ENCODE measurements around the gene POU2F2.
A peak's percentile ranks its signal among the peaks of the same experiment; 100 is the strongest.

DNA sequence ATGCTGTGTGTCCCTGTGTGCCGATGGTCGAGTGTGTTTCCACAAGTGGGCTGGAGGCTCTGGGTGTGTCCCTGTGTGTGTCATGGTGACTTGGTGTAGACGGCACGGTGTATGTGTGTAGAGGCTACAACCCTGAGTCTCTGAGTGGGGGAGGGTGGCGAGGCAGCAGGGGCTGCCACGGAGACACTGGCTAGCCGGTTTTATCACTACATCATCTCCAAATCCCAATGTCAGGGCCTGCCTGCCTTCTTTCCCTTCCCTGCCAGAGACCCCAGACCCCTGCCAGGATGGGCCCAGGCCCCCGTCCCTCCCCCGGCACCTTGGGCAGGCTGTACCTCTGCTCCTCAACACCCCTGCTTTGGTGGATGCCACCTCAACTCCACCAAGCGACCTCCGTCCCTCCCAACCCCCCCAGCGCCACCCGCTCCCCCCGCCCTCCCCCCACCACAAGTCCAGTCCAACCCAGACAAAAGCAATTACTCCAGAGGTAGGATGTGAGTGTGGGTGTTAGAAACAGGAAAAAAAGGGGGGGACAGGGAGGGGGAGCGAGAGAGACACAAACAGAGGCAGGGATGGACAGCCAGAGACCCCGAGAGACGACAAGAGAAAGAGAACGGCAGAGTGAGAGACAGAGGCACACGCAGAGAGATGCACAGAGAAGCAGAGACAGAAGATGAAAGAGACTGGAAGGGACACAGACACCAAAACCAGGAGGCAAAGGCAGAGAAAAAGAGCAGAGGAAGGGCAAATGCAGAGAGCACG, 21.6 kb upstream of the POU2F2 start:
- peak; percentile 8 for TF ChIP-seq EZH2 (IDR thresholded peaks at IDR 0.05; ENCODE audit: insufficient read depth, poor library complexity, severe bottlenecking)
- TF ChIP-seq EZH2phosphoT487 (IDR thresholded peaks at IDR 0.05; ENCODE audit: insufficient read depth, low read depth) = no peak
